Prostate gland (tissue), 2 donors: ENCODE measurements around the gene MTARC1.

Experiments used
- CTCF ChIP-seq, 4 experiments: fragments of 200-600 bp in 2 of 4; fragments of 450-650 bp in 2 of 4; sonication (generic) in 2 of 4; IDR thresholded peaks; 1 replicate in 3 of 4; 2 replicates in 1 of 4; pipeline ENCODE4 v1.5.1; 2016 to 2019; ENCODE audit warnings: antibody characterized with exemption in 4 of 4, mild to moderate bottlenecking in 2 of 4, moderate library complexity in 2 of 4
- POLR2A ChIP-seq: fragments of 450-650 bp; IDR thresholded peaks from one replicate; pipeline ENCODE4 v1.6.1; 2016; ENCODE audit warnings: antibody characterized with exemption, mild to moderate bottlenecking

GRCh38 chr1:220786337-220787068 lies at the start of gene MTARC1:
- TF ChIP-seq POLR2A (peak; percentile 11), CTCF (IDR thresholded peaks at IDR 0.05) (peak in 3 of 4 experiments; percentile 21 to 32 (median 32))
